Measurements from ENCODE around the gene GZMB. TPM values are rescaled to one million over a fixed set of nuclear protein-coding genes. Genes with fewer than 3 reads are reported as not detected.

The GZMB gene
- total RNA-seq, 1 experiment from 2014 or later = not detected

- Histone ChIP-seq H3K4me3 (ENCODE audit: low read depth, low read length, poor library complexity, severe bottlenecking) (no peak overlapping the region), H3K36me3 (ENCODE audit: insufficient read depth, low read length, poor library complexity, severe bottlenecking) (no peaks in the 10 kb centered on the region), H3K27me3 (replicated peaks; ENCODE audit: insufficient read depth, low read depth, low read length, poor library complexity) (peaks cover 3% of the 10 kb centered on the region), H3K4me1 (ENCODE audit: insufficient read depth, low read length, poor library complexity, severe bottlenecking) (no peaks in the 10 kb centered on the region), H3K9me3 (ENCODE audit: low read depth, low read length, poor library complexity, severe bottlenecking) (no peaks in the 10 kb centered on the region), H3K27ac (ENCODE audit: low read depth, low read length, poor library complexity, severe bottlenecking) (no peak overlapping the region)
- no peak for TF ChIP-seq EZH2 (IDR thresholded peaks at IDR 0.05; ENCODE audit: borderline replicate concordance, low read depth, low read length, poor library complexity, severe bottlenecking)
- TF ChIP-seq, protein P1, sequence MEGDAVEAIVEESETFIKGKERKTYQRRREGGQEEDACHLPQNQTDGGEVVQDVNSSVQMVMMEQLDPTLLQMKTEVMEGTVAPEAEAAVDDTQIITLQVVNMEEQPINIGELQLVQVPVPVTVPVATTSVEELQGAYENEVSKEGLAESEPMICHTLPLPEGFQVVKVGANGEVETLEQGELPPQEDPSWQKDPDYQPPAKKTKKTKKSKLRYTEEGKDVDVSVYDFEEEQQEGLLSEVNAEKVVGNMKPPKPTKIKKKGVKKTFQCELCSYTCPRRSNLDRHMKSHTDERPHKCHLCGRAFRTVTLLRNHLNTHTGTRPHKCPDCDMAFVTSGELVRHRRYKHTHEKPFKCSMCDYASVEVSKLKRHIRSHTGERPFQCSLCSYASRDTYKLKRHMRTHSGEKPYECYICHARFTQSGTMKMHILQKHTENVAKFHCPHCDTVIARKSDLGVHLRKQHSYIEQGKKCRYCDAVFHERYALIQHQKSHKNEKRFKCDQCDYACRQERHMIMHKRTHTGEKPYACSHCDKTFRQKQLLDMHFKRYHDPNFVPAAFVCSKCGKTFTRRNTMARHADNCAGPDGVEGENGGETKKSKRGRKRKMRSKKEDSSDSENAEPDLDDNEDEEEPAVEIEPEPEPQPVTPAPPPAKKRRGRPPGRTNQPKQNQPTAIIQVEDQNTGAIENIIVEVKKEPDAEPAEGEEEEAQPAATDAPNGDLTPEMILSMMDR (conservative IDR thresholded peaks at IDR 0.05; ENCODE audit: low read depth, low read length) = no peak
- ChIA-PET CTCF (no interaction called here), POLR2A (ENCODE audit: low non-redundant PET) (no interaction called here)
- DNase-seq (ENCODE audit: low spot score) = no peak
- no TSS peak for BruUV-seq (replicated peaks)
- intact Hi-C loops (cut with micrococcal nuclease; ENCODE audit: unreplicated experiment) = no loop called here
Observed at GRCh38 chr14:24630087-24630871, 3.7 kb downstream of the GZMB start.

DNA sequence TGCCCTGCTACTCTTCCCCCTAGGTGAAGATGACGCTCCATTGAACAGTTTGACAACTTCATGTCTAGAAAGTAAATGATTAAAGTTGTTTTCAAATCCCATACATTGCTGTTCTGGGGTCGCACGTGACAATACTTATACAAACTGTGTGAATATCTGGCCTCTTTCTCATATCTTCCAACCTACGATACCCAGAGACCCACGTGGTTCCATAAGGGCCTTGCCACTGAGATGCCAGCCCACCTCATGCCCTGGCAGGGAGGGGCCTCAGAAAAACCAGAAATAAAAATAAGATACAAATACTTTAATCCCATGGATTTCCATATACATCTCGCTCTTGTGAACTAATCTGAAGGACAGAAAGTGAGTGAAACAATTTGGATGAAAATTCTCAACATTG lies 4.5 kb downstream of the GZMB start:
- DNase-seq (ENCODE audit: low spot score) = no peak
- Histone ChIP-seq H3K4me1 (ENCODE audit: insufficient read depth, low read length, poor library complexity, severe bottlenecking) (no peaks in the 10 kb centered on the region), H3K27ac (ENCODE audit: low read depth, low read length, poor library complexity, severe bottlenecking) (no peak overlapping the region), H3K4me3 (ENCODE audit: low read depth, low read length, poor library complexity, severe bottlenecking) (no peak overlapping the region), H3K9me3 (ENCODE audit: low read depth, low read length, poor library complexity, severe bottlenecking) (no peaks in the 10 kb centered on the region), H3K36me3 (ENCODE audit: insufficient read depth, low read length, poor library complexity, severe bottlenecking) (no peaks in the 10 kb centered on the region), H3K27me3 (replicated peaks; ENCODE audit: insufficient read depth, low read depth, low read length, poor library complexity) (no peaks in the 10 kb centered on the region)
- no TSS peak for BruUV-seq (replicated peaks)
- POLR2A ChIA-PET (ENCODE audit: low non-redundant PET) = no interaction called here
- TF ChIP-seq EZH2 (IDR thresholded peaks at IDR 0.05; ENCODE audit: borderline replicate concordance, low read depth, low read length, poor library complexity, severe bottlenecking) = no peak
- TF ChIP-seq, protein P1 (conservative IDR thresholded peaks at IDR 0.05; ENCODE audit: low read depth, low read length) = no peak
- intact Hi-C loops (cut with micrococcal nuclease; ENCODE audit: unreplicated experiment) = no loop called here
- CTCF ChIA-PET = no interaction called here

- intact Hi-C loops (cut with micrococcal nuclease; ENCODE audit: unreplicated experiment) = no loop called here
- TF ChIP-seq EZH2 (IDR thresholded peaks at IDR 0.05; ENCODE audit: borderline replicate concordance, low read depth, low read length, poor library complexity, severe bottlenecking) = no peak
- TF ChIP-seq, protein P1 (conservative IDR thresholded peaks at IDR 0.05; ENCODE audit: low read depth, low read length) = no peak
- CTCF ChIA-PET = no interaction called here
Observed at GRCh38 chr14:24613747-24614146, 20.2 kb downstream of the GZMB start.

More at GRCh38 chr14:24613747-24614146, 20.2 kb downstream of the GZMB start:
- no peak overlapping the region for H3K4me3 ChIP-seq (ENCODE audit: low read depth, low read length, poor library complexity, severe bottlenecking)
- no peaks in the 10 kb centered on the region for H3K4me1 ChIP-seq (ENCODE audit: insufficient read depth, low read length, poor library complexity, severe bottlenecking)
- no peak for DNase-seq (ENCODE audit: low spot score)
- POLR2A ChIA-PET (ENCODE audit: low non-redundant PET) = no interaction called here
- H3K27me3 ChIP-seq (replicated peaks; ENCODE audit: insufficient read depth, low read depth, low read length, poor library complexity) = no peaks in the 10 kb centered on the region
- H3K27ac ChIP-seq (ENCODE audit: low read depth, low read length, poor library complexity, severe bottlenecking) = no peak overlapping the region
- H3K9me3 ChIP-seq (ENCODE audit: low read depth, low read length, poor library complexity, severe bottlenecking) = no peaks in the 10 kb centered on the region
- BruUV-seq (replicated peaks) = no TSS peak
- no peaks in the 10 kb centered on the region for H3K36me3 ChIP-seq (ENCODE audit: insufficient read depth, low read length, poor library complexity, severe bottlenecking)
